GM18909 (cell line): ENCODE results near the gene SLC5A1.

ENCODE experiments used
- ATAC-seq: cut with Tn5 transposase; IDR thresholded peaks from one replicate; pipeline ENCODE4 v1.9.1; 2021; ENCODE audit warnings: mild to moderate bottlenecking; ENCODE audit not compliant: unreplicated experiment, poor library complexity

The SLC5A1 gene

DNA sequence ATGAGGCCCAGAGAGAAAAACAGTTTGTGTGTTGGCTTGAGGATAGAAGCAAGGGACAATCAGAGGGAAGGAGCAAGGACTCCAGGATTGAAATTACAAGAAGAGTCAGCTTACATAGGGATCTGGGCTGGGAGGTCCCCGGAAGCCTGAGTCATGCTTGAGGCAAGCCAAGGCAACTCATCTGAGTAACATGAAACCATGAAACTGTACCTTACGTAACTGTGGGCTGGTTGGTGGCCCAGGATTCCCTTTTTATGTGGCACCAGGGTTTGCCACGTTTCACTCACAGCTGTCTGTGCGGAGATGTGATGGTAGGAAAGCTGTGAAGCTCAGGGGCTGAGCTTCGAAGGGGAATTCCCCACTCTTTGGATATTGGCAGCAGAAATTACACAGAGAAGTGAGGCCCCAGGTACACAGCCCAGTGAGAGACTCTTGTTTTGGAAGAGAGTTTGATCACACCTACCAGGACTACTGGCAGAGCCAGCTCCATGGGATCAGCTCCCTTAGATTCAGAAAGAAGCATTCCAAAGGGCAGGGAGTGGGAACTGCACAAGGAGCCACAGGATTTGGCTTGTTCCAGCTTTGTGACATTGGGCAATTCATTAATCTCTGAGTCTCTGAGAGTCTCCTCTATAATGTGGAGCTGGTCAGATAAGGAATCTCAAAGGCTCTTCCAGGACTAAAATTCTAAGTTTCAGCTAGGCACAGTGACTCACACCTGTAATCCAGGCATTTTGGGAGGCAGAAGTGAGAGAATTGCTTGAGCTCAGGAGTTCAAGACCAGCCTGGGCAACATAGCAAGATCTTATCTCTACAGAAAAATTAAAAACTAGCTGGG lies 7.8 kb downstream of the SLC5A1 start:
- no peak for ATAC-seq

DNA sequence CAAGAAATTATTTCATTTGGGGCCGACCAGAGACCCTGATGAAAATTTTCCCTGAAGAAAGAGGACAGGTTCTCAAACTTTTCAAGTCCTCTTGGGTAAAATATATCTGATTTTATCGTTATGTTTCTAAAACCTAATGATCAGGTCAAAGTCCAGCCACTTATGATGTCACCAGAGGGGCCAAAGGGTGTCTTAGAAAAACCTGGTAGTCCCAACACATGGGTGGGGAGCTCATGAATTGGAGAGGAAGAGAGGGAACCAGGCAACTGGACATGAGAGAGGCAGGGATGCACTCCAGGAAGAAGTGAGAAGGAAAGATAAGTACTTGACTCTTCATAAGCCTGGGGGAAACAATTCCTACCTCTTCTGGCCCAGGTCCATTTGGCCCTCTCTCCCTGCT lies 9.2 kb downstream of the SLC5A1 start:
- ATAC-seq = no peak

DNA sequence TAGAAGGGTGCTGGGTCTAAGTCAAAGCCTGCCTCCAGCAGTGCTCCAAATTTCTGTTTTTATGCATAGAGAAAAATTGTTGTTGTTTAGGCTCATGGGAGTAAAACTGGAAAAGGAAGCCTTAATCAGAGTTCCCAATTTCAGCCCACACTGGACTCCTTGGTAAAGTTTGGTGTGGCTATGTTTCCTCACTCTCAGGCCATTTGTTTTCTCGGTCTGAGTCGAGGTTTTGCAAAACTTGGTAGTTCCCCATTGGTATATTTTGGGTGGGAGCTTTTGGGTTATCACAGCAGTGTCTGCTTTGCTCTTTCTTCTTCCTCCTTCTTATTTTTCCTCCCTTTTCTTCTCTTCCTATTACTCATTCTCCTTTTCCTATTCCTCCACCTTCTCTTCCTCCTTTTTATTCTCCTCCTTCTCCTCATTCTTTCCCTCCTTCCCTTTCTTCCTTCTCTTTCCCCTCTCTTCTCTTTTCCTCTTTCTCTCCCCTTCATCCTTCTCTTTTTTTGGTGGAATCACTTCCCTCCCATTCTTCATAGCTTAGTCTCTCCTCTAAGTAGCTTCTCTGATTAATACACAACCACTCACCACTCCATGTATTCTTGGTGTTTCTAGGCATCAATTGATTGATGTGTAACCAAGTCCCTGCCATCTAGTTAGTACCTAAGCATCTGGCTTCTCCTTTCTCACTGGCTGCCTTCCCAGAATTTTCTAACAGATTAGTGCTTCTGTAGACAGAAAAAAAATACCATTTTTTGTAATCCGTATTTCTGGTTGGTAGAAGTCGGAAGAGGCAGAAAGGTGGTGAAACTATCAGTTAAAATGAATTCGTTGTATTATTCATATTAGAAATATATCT lies 10.1 kb downstream of the SLC5A1 start:
- no peak for ATAC-seq

DNA sequence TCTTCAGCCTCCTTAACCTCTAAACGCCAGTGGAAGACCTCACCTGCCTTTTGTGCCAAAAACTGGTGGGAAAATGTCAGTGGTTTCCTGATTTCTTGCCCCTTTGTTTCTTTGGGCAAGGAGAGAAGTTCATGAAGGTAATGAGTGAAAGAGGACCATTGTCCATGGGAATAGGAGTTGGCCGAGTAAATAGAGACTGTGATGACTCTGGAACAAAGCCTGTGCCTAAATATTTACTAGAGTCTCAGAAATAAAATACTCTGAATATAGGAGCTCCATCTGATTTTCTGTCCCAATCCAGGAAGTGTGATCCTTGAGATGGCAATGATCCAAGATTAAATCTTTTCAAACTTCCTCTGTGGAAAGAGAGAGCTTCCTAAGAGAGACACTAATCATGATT lies 12.0 kb downstream of the SLC5A1 start:
- ATAC-seq = no peak

DNA sequence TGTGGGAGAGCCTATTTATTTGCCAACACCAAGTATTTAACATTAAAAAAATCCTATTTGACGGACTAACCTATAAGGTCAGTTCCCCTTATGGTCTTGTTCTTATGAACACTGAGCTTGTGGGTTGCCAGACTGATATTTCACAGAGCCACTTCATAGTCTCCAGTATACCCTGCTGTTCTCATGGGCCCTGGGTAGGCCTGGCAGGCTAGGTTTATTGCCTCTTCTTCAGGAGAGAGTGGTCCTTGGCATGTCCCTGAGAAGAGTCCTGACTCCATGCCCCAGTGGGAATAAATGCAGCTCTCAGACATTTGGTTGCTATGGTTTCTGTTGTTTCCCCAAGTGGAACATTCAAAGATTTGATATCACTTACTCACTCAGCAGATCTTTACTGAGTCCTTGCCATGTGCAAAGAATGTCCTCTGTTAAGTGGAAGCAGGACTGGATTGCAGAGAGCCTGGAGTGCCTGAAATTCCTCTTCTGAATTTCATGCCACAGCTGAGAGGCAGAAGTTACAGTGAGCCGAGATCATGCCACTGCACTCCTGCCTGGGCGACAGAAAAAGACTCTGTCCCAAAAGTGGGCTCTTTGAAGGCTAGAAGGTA lies 15.7 kb downstream of the SLC5A1 start:
- no peak for ATAC-seq

GRCh38 chr22:32059426-32059825 lies 16.4 kb downstream of the SLC5A1 start:
- ATAC-seq = no peak

DNA sequence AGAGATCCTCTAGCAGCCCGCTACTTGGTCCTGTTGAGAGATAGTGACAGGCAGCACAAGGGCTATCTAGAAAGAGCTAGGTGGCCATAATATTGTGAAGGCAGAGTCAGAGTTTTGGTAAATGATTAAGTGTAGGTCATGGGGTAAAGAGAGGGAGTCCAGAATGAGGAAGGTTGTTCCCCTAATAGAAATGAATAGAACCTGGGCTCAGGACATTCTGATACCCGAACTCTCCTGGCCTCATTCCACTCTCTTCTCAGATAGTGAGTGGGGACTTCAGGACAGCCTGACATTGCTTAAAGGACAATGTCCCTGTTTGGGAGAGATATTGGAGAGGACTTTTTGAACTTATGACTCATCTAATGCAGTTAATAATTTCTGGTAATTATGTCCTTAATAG lies 20.6 kb downstream of the SLC5A1 start:
- ATAC-seq = no peak

DNA sequence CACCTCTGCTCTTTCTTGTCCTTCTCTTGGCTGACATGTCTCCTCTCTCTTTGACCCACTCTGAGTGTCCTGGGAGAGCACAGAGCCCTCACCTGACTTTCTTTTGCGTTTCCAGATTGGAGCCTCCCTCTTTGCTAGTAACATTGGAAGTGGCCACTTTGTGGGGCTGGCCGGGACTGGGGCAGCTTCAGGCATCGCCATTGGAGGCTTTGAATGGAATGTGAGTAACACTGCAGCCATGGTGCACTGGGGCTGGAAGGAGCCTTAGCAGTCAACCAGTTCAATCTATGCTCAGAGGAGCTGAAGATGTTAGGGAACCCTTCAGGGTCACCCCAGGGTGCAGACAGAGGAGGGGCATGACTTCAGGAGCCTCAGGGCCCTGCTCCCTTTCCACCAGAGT lies 23.8 kb downstream of the SLC5A1 start:
- no peak for ATAC-seq

DNA sequence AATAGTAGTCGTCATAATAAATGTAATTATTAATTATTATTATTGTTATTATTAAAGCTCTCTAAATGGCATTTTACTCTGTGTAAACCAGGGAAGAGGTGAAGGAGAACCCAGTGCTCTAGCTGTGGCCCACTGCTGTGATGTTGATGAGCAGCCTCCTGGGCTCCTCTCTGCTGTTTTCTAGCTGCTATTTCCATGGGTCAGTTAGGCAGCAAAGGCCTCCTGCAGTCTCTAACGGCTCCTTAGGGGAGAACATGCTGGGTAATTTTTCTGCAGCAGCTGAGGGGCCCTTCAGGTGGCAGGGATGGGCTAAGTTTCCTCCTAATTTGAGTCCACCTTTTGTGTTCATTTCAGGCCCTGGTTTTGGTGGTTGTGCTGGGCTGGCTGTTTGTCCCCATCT lies 24.6 kb downstream of the SLC5A1 start:
- ATAC-seq = no peak

GRCh38 chr22:32069579-32070372 lies 26.7 kb downstream of the SLC5A1 start:
- ATAC-seq = no peak

GRCh38 chr22:32073262-32073661 lies 30.2 kb downstream of the SLC5A1 start:
- no peak for ATAC-seq

DNA sequence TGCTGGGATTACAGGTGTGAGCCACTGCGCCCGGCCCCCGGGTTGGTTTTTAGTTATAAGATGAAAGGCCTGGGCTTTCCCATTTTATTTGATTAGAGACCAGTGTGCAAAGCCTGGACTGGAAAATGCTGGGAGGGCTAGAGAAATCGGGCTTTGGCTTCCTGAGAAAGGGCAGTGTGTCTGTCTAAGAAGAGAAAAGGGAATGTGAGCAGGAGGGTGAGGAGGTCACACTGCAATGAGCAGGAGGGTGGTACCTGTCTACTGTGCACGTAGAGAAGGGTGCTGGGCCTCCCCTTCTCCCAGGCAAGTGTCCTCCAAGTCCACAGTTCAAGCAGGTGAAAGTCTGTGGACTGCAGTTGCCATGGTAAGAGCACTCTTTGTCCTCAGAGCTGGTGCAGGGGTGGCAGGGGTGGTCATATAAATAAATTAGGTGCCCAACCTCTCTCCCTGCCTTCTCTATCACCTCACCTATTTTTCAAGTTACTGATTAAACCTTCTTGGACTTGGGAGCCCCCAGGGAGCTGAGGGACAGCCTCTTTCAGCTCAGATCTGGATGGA lies 30.8 kb downstream of the SLC5A1 start:
- ATAC-seq = no peak

DNA sequence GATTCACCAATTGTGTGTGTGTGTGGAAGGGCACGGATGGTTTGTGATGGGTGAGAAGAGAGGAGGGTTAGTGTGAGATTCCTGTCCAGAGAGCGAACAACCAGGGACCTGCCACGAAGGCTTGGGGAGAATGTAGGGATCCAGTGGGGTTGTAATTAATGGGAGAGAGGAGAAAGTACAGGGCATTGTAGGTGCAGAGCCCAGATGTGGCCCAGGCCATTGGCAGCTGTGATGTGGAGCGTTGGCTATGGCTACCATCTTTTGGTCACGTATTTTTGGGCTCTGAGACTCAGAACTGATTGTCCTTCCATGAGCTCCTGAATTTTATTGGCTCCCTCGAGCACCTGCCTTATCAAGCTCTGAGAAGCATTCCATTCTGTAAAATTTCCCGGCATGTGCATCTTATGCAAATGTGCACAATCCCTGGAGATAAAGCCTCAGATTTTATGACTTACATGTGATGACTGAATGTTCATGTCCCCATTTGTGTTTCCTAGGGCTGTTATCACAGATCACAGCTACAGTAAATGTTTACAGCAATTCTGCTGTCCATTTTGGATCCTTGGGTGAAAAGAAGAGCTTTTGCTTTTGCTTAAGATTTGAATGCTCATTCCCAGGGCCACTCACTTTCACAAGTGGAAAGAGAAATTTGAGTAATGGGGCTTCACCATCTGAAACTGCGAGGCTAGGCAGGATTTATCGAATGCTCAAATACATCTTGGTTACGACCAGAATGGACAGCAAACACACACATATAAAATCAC lies 33.1 kb downstream of the SLC5A1 start:
- no peak for ATAC-seq

- no peak for ATAC-seq
These were observed 33.7 kb downstream of the SLC5A1 start for GRCh38 chr22:32076761-32077084.

- no peak for ATAC-seq
These were observed 34.1 kb downstream of the SLC5A1 start for GRCh38 chr22:32077151-32077550.

- ATAC-seq = no peak
These were observed 36.3 kb downstream of the SLC5A1 start for GRCh38 chr22:32079130-32080089.

- ATAC-seq = no peak
These were observed 37.8 kb downstream of the SLC5A1 start for GRCh38 chr22:32080904-32081303.

DNA sequence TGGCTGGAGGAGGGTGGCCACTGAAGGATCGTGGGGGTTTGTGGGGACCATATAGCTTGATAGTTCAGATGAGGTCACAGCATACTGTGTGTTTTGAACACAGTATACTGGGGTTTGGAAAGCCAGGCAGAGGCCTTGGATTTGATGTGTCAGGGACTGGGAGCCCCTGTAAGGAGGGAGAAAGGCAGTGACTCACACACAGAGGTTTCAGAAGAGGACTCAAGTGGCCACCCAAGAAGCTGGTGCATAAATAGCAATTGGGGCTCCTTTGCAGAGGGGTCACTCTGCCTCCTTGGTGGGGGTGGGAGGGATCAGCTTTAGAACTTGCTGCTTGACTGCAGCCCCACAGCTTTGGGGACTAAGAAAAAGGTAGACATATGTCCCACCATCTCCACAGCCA lies 39.3 kb downstream of the SLC5A1 start:
- ATAC-seq = no peak
